CD4-positive, alpha-beta T cell treated with Interleukin-15 for 4 hours (primary cell): ENCODE data around the gene SATL1.
"Not testable (repeated sequence)": the region's sequence is repeated elsewhere in the genome, so short reads cannot be mapped to it uniquely, and the experiment has no call there.

Experiments
- DNase-seq: peaks from one replicate; pipeline ENCODE4 v3.0.0-alpha.2; 2020; ENCODE audit warnings: low spot score

Gene SATL1

GRCh38 chrX:85108165-85108564 is 135.4 kb downstream of the SATL1 start:
- DNase-seq, result no peak

DNA sequence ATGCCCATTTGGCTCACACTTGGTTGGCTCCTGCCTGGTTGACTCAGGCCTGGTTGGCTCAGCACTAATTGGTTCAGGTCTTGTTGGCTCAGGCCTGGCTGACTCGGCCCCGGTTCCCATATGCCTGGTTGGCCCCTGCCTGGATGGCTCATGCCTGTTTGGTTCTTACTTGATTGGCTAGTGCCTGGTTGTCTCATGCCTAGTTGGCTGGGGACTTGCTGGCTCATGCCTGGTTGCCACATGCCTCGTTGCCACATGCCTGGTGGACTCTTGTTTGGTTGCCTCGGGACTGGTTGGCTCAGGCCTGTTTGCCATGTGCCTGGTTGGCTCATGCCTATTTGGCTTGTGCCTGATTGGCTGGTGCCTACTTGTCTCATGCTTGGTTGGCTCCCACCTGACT is 136.2 kb downstream of the SATL1 start:
- DNase-seq, result no peak

- DNase-seq, result no peak
These were observed 154.2 kb downstream of the SATL1 start for GRCh38 chrX:85089321-85089840.

GRCh38 chrX:85084770-85085393 is 158.7 kb downstream of the SATL1 start:
- DNase-seq, result peak; percentile 35

DNA sequence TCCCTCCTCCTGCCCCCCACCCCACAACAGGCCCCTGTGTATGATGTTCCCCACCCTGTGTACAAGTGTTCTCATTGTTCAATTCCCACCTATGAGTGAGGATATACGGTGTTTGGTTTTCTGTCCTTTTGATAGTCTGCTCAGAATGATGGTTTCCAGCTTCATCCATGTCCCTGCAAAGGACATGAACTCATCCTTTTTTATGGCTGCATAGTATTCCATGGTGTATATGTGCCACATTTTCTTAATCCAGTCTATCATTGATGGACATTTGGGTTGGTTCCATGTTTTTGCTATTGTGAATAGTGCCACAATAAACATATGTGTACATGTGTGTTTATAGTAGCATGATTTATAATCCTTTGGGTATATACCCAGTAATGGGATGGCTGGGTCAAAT is 166.3 kb downstream of the SATL1 start:
- not testable (repeated sequence) for DNase-seq

DNA sequence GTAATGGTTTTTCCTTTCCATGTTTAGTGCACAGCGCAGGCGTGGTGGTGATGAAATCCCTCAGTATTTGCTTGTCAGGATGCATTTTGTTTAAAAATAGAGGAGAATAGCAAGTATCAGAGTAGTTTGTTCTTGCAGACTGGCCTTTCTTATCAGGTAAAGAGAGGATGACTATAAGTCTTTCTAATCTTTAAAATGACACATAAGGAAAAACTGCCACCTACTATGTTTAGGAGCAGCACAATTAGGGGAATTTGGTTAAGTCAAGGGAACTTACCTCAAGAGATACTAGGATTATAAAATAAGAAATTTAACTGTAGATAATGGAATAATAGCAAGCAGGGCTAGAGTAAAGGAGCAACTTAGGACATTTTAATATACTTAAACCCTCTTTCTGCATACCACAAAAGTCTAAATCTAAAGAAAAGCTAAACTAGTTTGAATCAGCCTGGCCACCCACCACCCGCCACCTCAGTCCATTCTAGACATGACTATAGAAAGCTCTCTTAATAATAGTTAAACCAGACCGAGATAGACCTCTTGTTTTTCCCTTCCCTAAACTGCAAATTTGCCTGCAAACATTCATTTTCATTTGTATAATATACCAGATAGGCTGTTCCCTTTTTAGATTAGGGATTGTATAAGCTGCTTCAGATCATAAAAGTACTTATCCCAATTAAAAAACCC is 177.9 kb downstream of the SATL1 start:
- no peak for DNase-seq

- DNase-seq, result no peak
These were observed 190.8 kb downstream of the SATL1 start for GRCh38 chrX:85052636-85053343.

DNA sequence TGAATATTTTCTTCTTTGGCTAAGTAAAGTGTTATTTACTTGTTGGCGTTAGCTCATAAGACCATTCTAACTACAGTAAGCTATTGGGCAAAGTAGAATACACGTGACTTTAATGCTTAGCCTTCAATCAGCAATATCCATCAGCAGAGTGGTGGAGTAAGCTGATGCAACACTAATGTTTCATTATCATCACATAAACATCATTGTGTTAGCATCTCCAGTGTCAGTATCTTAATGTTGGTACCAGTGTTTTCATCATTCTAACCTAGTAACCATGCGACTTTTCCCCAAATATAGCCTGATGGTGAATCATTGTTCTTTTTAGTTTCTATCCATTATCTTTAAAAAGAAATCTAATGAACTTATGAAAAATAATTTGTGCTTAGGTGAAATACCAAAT is 191.4 kb downstream of the SATL1 start:
- no peak for DNase-seq

DNA sequence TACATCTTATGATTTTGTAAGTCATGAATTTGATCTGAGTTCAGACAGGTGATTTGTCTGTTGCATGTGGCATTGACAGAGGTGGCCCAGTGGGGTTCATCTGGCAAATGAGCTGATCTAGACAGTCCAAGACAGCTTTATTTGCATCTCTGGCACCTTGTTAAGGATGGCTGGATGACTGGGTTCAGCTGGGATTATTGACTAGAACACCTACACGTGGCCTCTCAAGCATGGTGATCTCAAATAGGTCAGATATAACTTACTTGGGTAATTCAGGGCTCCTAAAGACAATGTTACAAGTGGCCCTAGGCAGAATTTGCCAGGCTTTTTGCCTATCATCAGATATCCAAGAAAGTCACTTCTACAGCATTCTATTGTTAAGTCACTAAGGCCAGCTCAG is 192.0 kb downstream of the SATL1 start:
- no peak for DNase-seq
